HG02571 (cell line): Measurements from ENCODE around the gene METTL22.
A peak's percentile ranks its signal among the peaks of the same experiment; 100 is the strongest.

Experiments
- ATAC-seq: cut with Tn5 transposase; IDR thresholded peaks from one replicate; pipeline ENCODE4 v1.9.1; 2021; ENCODE audit warnings: mild to moderate bottlenecking, moderate library complexity; ENCODE audit not compliant: unreplicated experiment

The METTL22 gene

DNA sequence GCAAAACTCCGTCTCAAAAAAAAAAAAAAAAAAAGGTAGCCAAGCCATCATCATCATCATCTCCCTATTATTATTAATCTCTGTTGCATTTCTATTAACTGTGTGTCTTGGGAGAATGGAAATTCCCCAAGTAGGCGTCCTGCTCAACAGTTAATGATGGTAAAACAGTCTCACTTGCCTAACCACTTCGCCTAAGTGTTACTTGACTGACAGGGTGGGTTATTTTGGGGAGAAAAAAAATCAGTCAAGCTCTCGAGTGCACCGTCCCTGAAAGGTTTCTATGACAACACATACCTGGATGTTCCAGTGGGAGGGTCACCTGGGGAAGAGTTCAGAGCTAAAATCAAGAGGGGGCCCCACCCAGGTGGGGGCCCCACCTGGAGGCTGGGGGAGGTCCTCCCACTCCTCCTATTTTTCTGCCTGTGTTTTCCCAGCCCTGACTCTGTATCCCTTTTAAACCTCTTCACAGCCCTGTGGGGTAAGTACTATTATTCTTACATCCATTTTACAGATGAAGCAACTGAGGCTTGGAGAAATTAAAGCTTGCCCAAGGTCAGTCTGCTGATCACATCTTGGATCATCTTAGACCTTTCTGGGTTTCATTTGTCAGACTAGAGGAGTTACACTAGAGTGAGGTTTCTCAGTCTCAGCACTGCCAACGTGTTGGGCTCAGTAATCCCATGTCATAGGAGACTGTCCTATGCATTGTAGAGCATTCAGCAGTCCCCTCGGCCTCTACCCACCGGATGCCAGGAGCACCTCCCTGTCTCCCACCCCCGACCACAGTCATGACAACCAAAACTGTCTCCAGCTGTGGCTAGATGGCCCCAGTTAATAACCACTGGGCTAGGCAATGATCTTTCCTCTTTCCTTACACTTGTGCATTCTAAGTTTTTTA, 41.9 kb downstream of the METTL22 start:
- no peak for ATAC-seq

DNA sequence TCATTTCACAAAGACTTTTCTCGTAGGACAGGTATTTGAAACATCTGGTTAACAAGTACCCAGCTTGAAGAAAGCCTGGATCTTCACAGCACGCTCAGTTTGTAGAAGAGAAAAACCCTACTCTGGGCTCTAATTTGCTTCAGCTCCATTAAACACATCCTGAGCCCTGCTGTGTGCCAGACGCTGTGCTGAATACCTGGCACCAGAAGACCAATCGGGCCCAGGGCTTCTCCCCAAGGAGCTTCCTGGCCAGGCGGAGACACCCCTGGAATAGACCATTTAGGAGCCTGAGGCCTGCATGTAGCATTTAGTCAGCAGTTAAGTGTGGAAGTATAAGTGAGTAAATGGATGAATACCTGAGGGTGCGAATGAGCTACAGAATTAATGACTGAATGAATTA, 44.0 kb downstream of the METTL22 start:
- ATAC-seq: no peak

DNA sequence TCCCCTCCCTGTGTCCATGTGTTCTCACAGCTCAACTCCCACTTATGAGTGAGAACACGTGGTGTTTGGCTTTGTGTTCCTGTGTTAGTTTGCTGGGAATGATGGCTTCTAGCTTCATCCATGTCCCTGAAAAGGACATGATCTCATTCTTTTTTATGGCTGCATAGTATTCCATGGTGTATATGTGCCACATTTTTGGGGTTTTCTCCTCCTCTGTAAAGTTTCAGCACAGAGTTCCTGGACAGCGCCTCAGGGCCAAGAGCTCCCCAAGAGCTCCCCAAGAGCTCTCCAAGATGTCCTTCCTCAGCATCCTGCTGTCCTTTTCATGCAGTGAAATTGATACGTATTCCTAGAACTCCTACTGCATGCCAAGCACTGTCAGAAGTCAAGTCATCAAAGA, 46.0 kb downstream of the METTL22 start:
- ATAC-seq: no peak

- ATAC-seq: no peak
These were observed 46.6 kb downstream of the METTL22 start for GRCh38 chr16:8668113-8668512.

DNA sequence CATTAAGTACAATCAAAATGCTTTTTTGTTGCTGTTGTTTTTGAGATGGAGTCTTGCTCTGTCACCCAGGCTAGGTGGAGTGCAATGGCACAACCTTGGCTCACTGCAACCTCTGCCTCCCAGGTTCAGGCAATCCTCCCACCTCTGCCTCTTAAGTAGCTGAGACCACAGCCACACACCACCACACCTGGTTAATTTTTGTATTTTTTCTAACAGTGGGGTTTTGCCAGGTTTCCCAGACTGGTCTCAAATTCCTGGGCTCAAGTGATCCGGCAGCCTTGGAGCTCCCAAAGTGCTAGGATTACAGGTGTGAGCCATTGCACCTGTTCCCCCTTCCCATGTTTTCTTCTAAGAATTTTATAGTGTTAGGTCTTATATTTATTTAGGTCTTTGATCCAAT, 48.0 kb downstream of the METTL22 start:
- ATAC-seq: no peak

GRCh38 chr16:8670014-8670560, 48.6 kb downstream of the METTL22 start:
- ATAC-seq: no peak

DNA sequence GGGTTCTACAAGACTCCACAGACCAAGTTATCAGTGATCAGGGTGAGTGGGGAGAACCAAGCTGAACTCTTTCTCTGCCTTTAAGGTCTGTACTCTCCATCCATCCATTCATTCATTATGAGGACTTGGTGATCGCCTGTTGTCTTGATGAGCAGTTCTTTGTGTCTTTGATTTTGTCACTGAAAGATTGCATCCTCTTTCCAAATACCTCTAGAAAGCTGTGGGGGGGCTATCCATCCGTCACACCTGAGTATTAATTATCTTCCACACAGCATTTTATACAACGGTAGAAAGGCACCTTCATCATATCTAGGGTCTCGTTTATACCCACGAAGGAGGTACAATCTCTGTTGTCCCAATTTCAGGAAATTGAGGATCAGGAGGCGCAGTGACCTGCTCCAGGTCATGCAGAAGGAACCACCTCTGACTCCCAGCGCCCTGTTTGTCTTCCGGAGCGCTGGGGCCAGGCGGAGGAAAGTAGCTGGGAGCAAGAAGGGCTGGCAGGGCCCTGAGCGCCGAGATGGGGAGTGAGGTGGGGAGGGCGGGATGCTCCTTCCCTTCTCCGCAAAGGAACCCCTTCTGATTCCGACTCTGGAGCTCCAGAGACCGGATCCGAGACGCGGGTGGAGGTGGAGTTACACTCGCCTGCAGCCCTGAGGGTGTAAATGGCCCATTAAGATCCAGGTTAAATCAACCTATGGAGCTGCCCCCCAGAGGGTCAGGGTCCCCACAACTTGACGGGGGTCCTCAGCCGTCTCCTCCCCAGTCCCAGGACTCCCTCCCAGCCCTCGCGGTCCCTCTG, 52.3 kb downstream of the METTL22 start:
- ATAC-seq: peak; percentile 32

DNA sequence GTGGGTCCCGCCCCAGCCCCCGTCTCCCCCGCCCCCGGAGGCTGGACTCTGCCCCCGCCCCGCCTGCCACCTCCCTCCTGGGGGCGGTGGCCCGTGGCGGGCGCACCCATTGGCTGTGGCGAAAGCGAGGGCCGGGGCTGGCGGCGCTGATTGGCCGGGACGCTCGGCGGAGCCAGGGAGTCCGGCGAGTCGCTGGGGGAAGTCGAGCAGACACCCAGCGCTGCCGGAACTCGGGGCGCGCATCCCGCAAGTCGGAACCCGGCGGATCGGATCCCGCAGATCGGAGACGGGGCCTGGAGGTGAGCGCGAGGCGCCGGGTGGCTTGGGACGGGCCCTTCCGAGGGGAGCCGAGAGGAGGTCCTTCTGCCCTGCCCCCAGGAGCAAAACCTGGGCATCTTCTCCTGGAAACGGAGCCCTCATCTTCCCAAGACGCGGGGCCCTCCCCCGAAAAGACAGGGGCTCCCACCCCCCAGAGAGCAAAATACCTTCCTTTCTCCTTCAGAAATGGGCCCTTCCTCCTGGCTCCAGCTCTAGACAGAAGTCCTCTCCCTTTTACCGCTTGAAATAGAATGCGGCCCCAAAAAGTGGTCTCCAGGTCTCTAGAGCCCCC, 53.0 kb downstream of the METTL22 start, which contains the start of gene ABAT:
Gene ABAT, plus strand, starts transcription at position 205 of the 610 bp plus-strand sequence. CDS start 61,123 bp downstream, outside the sequence.
- ATAC-seq: peak; percentile 100

GRCh38 chr16:8675183-8676159, 54.0 kb downstream of the METTL22 start:
- ATAC-seq: no peak

GRCh38 chr16:8676160-8676547, 54.7 kb downstream of the METTL22 start:
- ATAC-seq: no peak

DNA sequence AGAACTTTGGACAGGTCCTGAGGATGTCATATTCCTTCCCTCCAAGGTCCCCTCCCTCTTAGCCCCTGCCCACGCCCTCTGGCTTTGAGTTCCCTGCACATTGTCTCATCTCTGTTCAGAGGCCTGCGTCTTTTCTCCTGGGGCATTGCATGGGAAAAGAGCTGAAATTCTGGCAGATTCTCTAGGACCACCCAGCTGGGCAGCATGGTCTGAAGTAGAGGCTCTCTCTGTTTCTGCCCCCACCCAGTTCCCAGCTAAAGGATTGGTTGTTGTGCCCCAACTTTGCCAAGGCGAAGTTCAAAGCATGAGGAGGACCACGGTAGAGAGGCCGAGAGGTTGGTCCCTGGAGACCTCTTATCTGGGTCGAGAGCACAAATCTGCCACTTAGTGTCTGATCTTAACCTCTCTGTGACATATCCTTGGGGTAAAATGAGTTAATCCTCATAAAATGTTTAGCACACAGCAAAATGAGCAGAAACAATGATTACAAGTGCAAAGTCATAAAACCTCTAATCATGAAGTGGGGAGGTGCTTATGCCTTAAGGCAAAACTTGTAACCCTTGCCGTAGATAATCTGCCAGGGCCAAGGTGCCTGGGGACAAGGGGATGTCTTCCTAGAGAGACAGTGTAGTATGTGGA, 55.4 kb downstream of the METTL22 start:
- ATAC-seq: no peak

- no peak for ATAC-seq
These were observed 56.0 kb downstream of the METTL22 start for GRCh38 chr16:8677481-8677880.

DNA sequence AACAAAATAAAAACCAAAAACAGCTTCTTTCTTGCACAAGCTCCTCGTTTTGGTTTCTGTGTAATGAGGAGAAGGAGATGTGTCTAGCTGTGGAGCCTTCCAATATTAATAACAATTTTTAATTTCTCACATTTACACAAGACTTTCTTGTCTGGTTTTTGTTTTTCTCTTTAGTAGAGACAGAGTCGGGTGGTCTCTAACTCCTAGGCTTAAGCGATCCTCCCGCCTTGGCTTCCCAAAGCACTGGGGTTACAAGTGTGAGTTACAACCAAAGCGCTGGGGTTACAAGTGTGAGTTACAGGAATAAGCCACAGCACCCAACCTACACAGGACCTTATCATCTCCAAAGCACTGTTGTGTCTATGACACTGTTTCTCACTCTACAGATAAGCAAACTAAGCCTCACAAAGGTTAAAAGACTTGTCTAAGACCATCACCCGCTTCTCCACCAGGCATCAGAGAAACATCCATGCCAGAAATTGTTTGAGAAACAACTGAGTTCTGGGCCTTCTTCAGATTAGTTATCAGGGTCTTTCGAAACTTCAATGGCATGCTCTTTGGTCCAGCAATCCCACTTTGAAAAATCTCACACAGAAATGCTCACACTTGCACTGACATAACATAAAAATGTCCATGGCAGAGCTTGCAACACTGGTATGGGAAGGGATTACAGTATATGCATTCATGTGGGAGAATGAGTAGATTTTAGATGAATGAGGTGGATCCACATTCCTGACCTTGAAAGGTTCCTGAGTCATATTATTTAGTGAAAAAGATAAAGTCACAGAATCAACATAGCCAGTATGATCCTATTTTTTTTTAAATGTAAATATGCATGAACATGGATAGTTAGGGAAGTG, 56.8 kb downstream of the METTL22 start:
- ATAC-seq: no peak

- no peak for ATAC-seq
These were observed 57.7 kb downstream of the METTL22 start for GRCh38 chr16:8679151-8679550.

DNA sequence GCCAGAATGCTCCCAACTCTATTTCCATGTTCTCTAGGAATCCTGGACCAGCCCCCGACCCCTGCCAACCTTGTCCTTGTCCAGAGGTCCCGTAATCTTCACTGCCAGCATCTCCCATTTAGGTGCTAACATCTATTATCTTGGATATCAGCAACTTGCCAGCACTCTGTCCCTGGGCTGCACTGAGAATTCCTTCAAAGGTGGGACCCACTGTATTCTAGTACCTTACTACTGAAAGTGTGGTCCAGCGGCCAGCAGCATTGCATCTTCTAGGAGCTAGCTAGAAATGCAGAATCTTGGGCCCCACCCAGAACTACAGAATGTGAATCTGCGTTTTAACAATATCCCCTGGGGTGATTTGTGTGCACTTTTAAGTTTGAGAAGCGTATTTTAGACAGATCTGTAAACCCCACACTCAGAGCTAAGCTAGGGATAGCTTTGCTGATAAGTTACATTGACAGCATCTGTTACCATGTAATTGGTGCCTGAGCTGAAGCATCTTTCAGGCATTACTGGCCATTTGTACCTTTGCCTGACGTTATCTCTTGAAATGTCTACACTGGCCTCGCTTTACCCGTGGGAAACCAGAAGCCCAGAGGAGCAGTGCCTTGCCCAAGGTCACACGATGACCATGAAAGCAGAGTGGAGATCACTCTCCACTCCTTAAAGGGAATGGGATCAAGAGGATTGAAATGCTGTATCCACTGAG, 61.2 kb downstream of the METTL22 start:
- no peak for ATAC-seq

- no peak for ATAC-seq
These were observed 62.1 kb downstream of the METTL22 start for GRCh38 chr16:8683640-8684039.

- ATAC-seq: no peak
These were observed 64.1 kb downstream of the METTL22 start for GRCh38 chr16:8685617-8686016.

DNA sequence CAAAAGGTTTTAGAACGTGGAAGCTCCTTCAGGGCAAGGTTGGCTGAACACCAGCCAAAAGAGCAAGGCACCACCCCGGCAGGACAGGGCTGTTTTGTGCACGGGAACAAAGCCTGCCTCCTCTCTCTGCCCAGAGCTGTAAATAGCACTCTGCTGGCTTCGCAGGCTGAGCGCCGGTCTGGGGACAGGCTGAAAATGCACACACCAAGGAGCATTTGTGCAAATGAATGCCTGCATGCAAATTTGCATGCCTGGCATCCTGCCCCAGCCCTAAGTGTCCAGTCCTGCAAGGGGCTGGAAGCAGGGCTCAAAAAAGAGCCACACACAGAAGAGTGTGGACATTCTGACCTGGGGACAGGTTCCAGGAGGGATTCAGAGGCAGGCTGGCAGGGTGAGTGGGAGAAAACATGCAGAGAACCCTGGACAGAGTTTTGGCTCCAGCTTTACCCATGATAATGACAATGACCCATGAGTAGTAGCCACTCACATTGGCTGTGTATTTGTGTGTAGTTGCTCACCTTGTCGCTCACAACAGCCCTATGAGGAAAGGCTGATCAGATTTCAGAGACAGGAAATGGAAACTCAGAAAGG, 64.6 kb downstream of the METTL22 start:
- ATAC-seq: no peak
